WTC11 (cell line): ENCODE measurements around the gene PREX1. TPM values are rescaled to one million over a fixed set of nuclear protein-coding genes. Genes with fewer than 3 reads are reported as not detected.

Source experiments
- ATAC-seq: fragments of 200-7000 bp; cut with Tn5 transposase; 2 replicates; pipeline ENCODE4 v1.10.0; 2021; ENCODE audit warnings: mild to moderate bottlenecking, moderate library complexity
- CTCF ChIA-PET: fragments of 300-600 bp; sonication (Branson Sonifier 250); formaldehyde crosslinking; loops from one replicate; lab custom pipeline; 2021; ENCODE audit warnings: antibody characterized with exemption; lab: Charles Lee
- POLR2A ChIA-PET: fragments of 350-600 bp; sonication (Branson Sonifier 250); formaldehyde crosslinking; loops from one replicate; lab custom pipeline; 2021; ENCODE audit warnings: antibody characterized with exemption; lab: Charles Lee
- DNase-seq: peaks from one replicate; pipeline ENCODE4 v3.0.0; 2021; ENCODE audit warnings: low spot score
- H3K27ac Mint-ChIP-seq: 2 replicates; pipeline ENCODE4 v1.8.0; 2021; ENCODE audit warnings: mixed read lengths
- H3K27me3 Mint-ChIP-seq: 2 replicates; pipeline ENCODE4 v1.8.0; 2021; ENCODE audit warnings: low read depth, mild to moderate bottlenecking, moderate library complexity, mixed read lengths
- H3K36me3 Mint-ChIP-seq: 2 replicates; pipeline ENCODE4 v1.8.0; 2021; ENCODE audit warnings: mixed read lengths
- H3K4me1 Mint-ChIP-seq: 2 replicates; pipeline ENCODE4 v1.8.0; 2022; ENCODE audit warnings: mixed read lengths
- H3K4me3 Mint-ChIP-seq: 2 replicates; pipeline ENCODE4 v1.8.0; 2021; ENCODE audit warnings: mild to moderate bottlenecking, moderate library complexity, mixed read lengths
- H3K9me3 Mint-ChIP-seq: 2 replicates; pipeline ENCODE4 v1.8.0; 2021; ENCODE audit warnings: mixed read lengths
- ATF1 ChIP-seq: sonication (generic); formaldehyde crosslinking; IDR thresholded peaks from 2 replicates; pipeline ENCODE4 v1.8.1; 2023; ENCODE audit warnings: mild to moderate bottlenecking, moderate library complexity, missing genetic modification reagents
- ATF6 ChIP-seq: sonication (generic); formaldehyde crosslinking; IDR thresholded peaks from 2 replicates; pipeline ENCODE4 v1.8.1; 2023; ENCODE audit warnings: mild to moderate bottlenecking, missing genetic modification reagents
- ELF4 ChIP-seq: sonication (generic); formaldehyde crosslinking; IDR thresholded peaks from 2 replicates; pipeline ENCODE4 v1.8.1; 2022; ENCODE audit warnings: low read depth, mild to moderate bottlenecking, moderate library complexity, missing genetic modification reagents
- GABPB1 ChIP-seq: sonication (generic); formaldehyde crosslinking; IDR thresholded peaks from 2 replicates; pipeline ENCODE4 v1.8.1; 2023; ENCODE audit warnings: mild to moderate bottlenecking, missing genetic modification reagents
- GRHL2 ChIP-seq: fragments of 250-450 bp; sonication (Bioruptor Pico); IDR thresholded peaks from 2 replicates; pipeline ENCODE4 v1.8.0; 2022; ENCODE audit warnings: mild to moderate bottlenecking, moderate library complexity; ENCODE audit not compliant: insufficient replicate concordance, severe bottlenecking
- KAT7 ChIP-seq: sonication (generic); formaldehyde crosslinking; IDR thresholded peaks from 2 replicates; pipeline ENCODE4 v1.8.1; 2023; ENCODE audit warnings: missing genetic modification reagents, mild to moderate bottlenecking, borderline replicate concordance
- MXD4 ChIP-seq: fragments of 250-450 bp; sonication (Bioruptor Pico); IDR thresholded peaks from 2 replicates; pipeline ENCODE4 v1.8.0; 2021; ENCODE audit warnings: mild to moderate bottlenecking, moderate library complexity, borderline replicate concordance
- PRDM15 ChIP-seq: sonication (generic); formaldehyde crosslinking; IDR thresholded peaks from 2 replicates; pipeline ENCODE4 v1.8.0; 2022; ENCODE audit warnings: missing genetic modification reagents
- TCF7 ChIP-seq: sonication (generic); formaldehyde crosslinking; IDR thresholded peaks from 2 replicates; pipeline ENCODE4 v1.8.0; 2022; ENCODE audit warnings: mild to moderate bottlenecking, low read depth, missing genetic modification reagents, moderate library complexity
- ZNF219 ChIP-seq: sonication (generic); formaldehyde crosslinking; IDR thresholded peaks from 2 replicates; pipeline ENCODE4 v1.8.0; 2023; ENCODE audit warnings: missing genetic modification reagents, mild to moderate bottlenecking, borderline replicate concordance
- total RNA-seq: library from RNA; stranded (reverse); gene quantifications from 3 replicates; pipeline ENCODE4 v1.2.3, GENCODE V29; 2021
- TF ChIP-seq, protein P1 (sequence below): fragments of 250-450 bp; sonication (Bioruptor Pico); IDR thresholded peaks from 2 replicates; pipeline ENCODE4 v1.9.0; 2021; ENCODE audit warnings: mild to moderate bottlenecking
- TF ChIP-seq, protein P2 (sequence below): sonication (generic); formaldehyde crosslinking; IDR thresholded peaks from 2 replicates; pipeline ENCODE4 v1.8.1; 2023; ENCODE audit warnings: mild to moderate bottlenecking, moderate library complexity, missing genetic modification reagents
- TF ChIP-seq, protein P3 (sequence below): sonication (generic); formaldehyde crosslinking; IDR thresholded peaks from 2 replicates; pipeline ENCODE4 v1.8.1; 2022; ENCODE audit warnings: low read depth, missing genetic modification reagents, borderline replicate concordance
- TF ChIP-seq, protein P4 (sequence below): sonication (generic); formaldehyde crosslinking; IDR thresholded peaks from 2 replicates; pipeline ENCODE4 v1.8.0; 2022; ENCODE audit warnings: mild to moderate bottlenecking, missing genetic modification reagents
- TF ChIP-seq, protein P5 (sequence below): fragments of 250-450 bp; sonication (Bioruptor Pico); IDR thresholded peaks from 2 replicates; pipeline ENCODE4 v1.9.0; 2021; ENCODE audit warnings: mild to moderate bottlenecking, borderline replicate concordance

The PREX1 gene
- total RNA-seq, 1 experiment from 2014 or later = 17.3 TPM

DNA sequence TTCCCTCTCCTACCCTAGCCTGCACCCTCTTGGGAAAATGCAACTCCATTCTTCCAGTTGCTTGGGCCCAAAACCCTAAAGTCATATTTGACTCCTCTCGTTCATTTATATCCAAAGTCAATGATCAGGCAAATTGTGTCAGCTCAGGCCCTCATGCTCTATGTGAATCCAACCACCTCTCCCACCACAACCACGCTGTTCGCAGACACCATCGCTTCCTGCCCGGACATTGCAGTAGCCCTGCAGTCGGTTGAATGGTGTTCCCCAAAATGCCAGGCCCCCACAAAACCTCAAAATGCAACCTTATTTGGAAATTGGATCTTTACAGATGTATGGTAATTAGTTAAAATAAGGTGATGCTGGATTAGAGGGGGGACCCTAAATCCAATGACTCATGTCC lies 98.3 kb downstream of the PREX1 start:
- Mint-ChIP-seq H3K9me3 (peaks cover 6% of the 10 kb centered on the region), H3K27me3 (no peaks in the 10 kb centered on the region; the same call in 1 of the 2 replicates), H3K4me3 (no peak overlapping the region), H3K36me3 (peaks cover 9% of the 10 kb centered on the region), H3K27ac (peak overlapping the region; percentile 34; the same call in 1 of the 2 replicates), H3K4me1 (peaks cover 7% of the 10 kb centered on the region)
- DNase-seq (no peak), ATAC-seq (no peak)
- TF ChIP-seq, protein P1, sequence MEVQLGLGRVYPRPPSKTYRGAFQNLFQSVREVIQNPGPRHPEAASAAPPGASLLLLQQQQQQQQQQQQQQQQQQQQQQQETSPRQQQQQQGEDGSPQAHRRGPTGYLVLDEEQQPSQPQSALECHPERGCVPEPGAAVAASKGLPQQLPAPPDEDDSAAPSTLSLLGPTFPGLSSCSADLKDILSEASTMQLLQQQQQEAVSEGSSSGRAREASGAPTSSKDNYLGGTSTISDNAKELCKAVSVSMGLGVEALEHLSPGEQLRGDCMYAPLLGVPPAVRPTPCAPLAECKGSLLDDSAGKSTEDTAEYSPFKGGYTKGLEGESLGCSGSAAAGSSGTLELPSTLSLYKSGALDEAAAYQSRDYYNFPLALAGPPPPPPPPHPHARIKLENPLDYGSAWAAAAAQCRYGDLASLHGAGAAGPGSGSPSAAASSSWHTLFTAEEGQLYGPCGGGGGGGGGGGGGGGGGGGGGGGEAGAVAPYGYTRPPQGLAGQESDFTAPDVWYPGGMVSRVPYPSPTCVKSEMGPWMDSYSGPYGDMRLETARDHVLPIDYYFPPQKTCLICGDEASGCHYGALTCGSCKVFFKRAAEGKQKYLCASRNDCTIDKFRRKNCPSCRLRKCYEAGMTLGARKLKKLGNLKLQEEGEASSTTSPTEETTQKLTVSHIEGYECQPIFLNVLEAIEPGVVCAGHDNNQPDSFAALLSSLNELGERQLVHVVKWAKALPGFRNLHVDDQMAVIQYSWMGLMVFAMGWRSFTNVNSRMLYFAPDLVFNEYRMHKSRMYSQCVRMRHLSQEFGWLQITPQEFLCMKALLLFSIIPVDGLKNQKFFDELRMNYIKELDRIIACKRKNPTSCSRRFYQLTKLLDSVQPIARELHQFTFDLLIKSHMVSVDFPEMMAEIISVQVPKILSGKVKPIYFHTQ (CRISPR knock-in tag) = no peak
- TF ChIP-seq, protein P2, sequence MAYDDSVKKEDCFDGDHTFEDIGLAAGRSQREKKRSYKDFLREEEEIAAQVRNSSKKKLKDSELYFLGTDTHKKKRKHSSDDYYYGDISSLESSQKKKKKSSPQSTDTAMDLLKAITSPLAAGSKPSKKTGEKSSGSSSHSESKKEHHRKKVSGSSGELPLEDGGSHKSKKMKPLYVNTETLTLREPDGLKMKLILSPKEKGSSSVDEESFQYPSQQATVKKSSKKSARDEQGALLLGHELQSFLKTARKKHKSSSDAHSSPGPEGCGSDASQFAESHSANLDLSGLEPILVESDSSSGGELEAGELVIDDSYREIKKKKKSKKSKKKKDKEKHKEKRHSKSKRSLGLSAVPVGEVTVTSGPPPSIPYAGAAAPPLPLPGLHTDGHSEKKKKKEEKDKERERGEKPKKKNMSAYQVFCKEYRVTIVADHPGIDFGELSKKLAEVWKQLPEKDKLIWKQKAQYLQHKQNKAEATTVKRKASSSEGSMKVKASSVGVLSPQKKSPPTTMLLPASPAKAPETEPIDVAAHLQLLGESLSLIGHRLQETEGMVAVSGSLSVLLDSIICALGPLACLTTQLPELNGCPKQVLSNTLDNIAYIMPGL (CRISPR knock-in tag) = no peak
- TF ChIP-seq, protein P3, sequence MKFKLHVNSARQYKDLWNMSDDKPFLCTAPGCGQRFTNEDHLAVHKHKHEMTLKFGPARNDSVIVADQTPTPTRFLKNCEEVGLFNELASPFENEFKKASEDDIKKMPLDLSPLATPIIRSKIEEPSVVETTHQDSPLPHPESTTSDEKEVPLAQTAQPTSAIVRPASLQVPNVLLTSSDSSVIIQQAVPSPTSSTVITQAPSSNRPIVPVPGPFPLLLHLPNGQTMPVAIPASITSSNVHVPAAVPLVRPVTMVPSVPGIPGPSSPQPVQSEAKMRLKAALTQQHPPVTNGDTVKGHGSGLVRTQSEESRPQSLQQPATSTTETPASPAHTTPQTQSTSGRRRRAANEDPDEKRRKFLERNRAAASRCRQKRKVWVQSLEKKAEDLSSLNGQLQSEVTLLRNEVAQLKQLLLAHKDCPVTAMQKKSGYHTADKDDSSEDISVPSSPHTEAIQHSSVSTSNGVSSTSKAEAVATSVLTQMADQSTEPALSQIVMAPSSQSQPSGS (CRISPR knock-in tag) = no peak
- ChIA-PET POLR2A (no interaction called here), CTCF (interaction anchor here (1.0 kb wide), 1 partner anchor 72 kb away, joined by 3 read pairs; no protein-coding TSS in a partner anchor)

DNA sequence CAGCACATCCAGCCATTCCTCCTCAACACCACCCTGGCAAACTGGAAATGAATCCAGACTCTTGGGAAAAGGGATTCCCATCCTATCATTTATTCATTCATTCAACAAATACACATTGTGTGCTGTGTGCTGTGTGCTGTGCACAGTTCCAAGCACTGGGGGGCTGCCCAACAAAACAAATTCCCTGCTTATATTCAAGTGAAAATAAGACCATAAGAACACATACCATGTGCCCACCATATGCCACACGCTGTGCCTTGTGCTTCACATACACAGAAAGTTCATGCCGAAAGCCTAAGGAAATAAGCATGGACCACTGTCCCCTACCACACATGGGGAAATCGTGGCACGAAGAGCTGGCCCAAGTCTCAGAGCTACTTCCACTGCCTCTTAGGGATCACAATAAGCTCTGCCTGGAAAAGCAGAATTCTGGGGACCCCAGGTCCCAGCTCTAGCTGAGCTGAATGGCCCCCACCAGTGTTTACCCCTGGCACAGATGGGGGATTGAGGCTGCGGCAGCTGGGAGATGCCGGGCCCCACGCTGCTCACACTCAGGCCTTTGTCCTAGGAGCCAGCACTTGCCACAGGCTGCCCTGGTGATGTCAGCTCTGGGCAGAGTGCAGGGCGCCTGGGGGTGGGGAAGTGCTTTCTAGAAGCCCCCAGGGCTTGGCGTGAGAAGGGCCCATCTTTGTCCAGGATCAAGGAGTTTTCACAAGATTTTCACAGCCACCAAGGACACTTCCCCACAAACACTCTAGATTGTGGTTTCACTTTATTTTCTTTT lies 99.6 kb downstream of the PREX1 start:
- peaks cover 9% of the 10 kb centered on the region for H3K36me3 Mint-ChIP-seq
- no peaks in the 10 kb centered on the region; the same call in 1 of the 2 replicates for H3K27me3 Mint-ChIP-seq

More for the DNA sequence above, 99.6 kb downstream of the PREX1 start:
- TF ChIP-seq TCF7 (CRISPR knock-in tag) (no peak), KAT7 (no peak), GRHL2 (no peak), ATF1 (CRISPR knock-in tag) (no peak), ATF6 (CRISPR knock-in tag) (no peak), ZNF219 (CRISPR knock-in tag) (no peak), ELF4 (no peak), MXD4 (no peak), GABPB1 (CRISPR knock-in tag) (no peak), PRDM15 (CRISPR knock-in tag) (no peak)
- TF ChIP-seq, protein P4, sequence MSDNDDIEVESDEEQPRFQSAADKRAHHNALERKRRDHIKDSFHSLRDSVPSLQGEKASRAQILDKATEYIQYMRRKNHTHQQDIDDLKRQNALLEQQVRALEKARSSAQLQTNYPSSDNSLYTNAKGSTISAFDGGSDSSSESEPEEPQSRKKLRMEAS (CRISPR knock-in tag) = no peak
- TF ChIP-seq, protein P5, sequence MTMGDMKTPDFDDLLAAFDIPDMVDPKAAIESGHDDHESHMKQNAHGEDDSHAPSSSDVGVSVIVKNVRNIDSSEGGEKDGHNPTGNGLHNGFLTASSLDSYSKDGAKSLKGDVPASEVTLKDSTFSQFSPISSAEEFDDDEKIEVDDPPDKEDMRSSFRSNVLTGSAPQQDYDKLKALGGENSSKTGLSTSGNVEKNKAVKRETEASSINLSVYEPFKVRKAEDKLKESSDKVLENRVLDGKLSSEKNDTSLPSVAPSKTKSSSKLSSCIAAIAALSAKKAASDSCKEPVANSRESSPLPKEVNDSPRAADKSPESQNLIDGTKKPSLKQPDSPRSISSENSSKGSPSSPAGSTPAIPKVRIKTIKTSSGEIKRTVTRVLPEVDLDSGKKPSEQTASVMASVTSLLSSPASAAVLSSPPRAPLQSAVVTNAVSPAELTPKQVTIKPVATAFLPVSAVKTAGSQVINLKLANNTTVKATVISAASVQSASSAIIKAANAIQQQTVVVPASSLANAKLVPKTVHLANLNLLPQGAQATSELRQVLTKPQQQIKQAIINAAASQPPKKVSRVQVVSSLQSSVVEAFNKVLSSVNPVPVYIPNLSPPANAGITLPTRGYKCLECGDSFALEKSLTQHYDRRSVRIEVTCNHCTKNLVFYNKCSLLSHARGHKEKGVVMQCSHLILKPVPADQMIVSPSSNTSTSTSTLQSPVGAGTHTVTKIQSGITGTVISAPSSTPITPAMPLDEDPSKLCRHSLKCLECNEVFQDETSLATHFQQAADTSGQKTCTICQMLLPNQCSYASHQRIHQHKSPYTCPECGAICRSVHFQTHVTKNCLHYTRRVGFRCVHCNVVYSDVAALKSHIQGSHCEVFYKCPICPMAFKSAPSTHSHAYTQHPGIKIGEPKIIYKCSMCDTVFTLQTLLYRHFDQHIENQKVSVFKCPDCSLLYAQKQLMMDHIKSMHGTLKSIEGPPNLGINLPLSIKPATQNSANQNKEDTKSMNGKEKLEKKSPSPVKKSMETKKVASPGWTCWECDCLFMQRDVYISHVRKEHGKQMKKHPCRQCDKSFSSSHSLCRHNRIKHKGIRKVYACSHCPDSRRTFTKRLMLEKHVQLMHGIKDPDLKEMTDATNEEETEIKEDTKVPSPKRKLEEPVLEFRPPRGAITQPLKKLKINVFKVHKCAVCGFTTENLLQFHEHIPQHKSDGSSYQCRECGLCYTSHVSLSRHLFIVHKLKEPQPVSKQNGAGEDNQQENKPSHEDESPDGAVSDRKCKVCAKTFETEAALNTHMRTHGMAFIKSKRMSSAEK (CRISPR knock-in tag) = no peak
- POLR2A ChIA-PET = interaction anchor here (0.6 kb wide), 1 partner anchor 1726 kb away, joined by 3 read pairs; no protein-coding TSS in a partner anchor
- ATAC-seq = no peak
- CTCF ChIA-PET = interaction anchor here (0.8 to 2.0 kb wide), 2 partner anchors 71 kb away, joined by 3 to 8 read pairs; no protein-coding TSS in a partner anchor
- DNase-seq = no peak
- Mint-ChIP-seq H3K4me1 (peaks cover 9% of the 10 kb centered on the region), H3K27ac (no peak overlapping the region), H3K4me3 (no peak overlapping the region), H3K9me3 (peaks cover 6% of the 10 kb centered on the region)
